Inflammatory macrophage treated with lipopolysaccharide for 4 hours (primary cell): ENCODE data around the gene TFDP1.

Source experiments
- DNase-seq: peaks from one replicate; pipeline ENCODE4 v3.0.0-alpha.2; 2020

TFDP1 gene, protein sequence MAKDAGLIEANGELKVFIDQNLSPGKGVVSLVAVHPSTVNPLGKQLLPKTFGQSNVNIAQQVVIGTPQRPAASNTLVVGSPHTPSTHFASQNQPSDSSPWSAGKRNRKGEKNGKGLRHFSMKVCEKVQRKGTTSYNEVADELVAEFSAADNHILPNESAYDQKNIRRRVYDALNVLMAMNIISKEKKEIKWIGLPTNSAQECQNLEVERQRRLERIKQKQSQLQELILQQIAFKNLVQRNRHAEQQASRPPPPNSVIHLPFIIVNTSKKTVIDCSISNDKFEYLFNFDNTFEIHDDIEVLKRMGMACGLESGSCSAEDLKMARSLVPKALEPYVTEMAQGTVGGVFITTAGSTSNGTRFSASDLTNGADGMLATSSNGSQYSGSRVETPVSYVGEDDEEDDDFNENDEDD

DNA sequence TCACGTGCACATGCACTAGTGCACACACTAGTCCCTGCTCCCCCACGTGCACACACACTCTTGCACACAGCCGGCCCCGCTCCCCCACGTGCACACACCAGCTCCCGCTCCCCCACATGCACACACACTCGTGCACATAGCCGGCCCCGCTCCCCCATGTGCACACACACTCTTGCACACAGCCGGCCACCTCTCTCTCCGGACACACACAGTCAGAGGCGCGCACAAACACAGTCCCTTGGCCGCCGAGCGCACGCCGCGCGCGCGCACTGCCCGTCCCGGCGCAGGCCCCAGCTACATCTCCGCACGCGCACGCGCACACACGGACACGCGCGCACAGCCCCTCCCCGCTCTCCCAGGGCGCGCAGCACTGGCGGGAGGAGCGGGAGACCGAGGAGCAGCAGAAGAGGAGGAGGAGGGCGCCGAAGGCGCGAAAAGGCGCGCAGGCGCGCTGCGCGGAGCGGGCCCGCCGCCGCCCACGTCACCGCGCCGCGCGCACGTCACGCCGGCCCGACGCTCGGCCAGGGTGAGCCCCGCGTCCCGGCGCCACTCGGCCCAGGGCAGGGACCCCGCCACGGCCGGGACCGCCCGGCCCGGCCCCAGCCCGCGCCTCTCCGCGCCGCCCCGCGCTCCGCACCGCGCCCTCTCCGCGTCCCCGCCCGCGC, at the start of gene TFDP1:
TFDP1 (plus strand) TSS at position 549 of the 665 bp plus-strand sequence. CDS start 1,085 bp downstream, outside the sequence.
- DNase-seq = peak; percentile 64

DNA sequence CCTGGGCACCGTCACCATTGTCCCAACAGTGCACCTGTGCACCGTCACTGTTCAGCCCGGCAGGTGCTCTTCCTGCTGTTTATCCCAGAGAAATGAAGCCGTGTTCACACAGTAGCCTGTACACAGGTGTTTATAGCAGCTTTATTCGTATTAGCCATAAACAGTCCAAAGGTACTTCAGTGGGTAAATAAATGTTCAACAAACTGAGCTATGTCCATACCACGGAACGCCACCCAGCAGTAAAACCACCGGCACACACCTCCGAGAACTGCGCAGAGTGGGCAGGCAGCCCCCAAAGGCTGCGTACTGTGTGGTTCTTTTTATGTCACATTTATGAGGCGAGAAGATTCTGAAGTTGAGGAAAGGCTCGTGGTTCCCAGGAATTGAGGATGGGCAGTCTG, 49.2 kb upstream of the TFDP1 start:
- DNase-seq = no peak

DNA sequence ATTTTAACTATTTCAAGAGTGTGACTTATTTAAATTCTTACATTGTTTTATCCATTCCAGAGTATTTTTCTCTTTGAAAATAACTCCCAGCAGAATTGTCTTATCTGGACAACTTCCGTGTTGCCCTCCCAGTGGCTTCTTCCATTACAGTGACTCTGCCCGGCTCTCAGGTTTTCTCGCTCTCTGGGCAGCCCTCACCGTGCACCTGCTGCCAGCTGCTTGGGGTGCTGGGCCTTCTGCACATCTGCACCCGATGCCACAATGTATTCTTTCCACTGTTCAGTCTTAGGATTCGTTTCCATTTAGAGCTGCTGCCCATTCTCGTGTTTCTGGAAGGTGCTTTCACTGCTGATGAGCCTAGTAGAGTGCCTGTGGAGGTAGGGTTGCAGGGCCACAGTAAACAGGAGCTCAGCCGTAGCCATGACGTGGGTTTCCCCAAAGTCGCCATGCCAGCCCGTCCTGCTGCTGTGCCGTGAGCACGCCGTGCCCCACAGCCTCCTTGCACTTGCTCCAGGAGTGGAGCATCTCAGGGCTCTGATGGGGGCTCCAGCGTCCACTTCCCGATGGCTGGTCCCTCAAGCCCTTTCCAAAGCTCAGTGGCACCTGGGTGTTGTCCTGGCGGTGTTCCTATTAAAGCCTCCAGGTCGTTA, 48.0 kb upstream of the TFDP1 start:
- no peak for DNase-seq

DNA sequence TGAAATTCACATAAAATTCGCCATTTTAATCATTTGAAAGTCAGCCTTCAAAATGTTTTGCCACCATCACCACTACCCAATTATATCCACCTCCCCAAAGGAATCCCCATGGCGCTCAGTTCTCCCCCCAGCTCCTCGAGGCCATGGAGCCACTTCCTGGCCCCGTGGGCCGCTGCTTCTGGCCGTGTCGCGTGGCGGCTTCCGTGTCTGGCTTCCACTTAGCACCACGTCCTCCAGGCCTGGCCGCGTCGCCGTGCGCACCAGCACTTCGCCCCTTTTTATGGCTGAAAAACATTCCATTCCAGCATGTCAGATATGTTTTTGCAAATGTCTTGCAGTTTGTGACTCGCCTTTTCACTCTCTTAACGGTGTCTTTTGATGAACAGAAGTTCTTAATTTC, 47.3 kb upstream of the TFDP1 start:
- no peak for DNase-seq

DNA sequence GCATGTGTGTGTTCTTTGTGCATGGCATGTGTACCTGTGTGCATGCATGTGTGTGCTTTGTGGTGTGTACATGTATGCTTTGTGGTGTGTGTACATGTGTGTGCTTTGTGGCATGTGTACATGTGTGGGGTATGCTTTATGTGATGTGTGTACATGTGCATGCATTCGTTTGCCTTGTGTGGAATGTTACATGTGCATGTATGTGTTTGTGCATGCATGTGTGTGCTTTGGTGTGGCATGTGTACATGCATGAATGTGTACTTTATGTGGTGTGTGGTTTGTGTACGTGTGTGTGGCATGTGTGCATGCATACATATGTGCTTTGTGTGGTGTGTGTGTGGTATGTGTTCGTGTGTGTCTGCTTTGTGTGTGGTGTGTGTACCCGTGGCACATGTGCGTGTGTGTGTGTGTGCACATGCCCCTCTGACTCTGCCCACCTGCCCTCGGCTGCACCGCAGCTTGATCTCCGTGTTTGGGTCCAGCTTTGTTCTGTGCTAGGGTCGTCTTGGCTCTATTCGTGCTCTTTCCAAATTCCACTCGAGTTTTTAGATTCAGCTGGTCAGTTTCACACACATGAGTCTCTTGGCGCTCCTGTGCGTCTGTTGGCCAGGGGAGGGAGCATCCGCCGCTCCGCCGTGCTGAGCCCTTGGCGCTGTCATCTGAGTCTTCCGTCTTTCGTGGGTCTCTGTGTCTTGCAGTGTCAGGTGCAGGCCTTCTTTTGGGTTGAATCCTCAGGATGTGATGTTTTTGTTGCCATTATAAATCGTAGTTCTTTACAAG, 46.5 kb upstream of the TFDP1 start:
- no peak for DNase-seq

DNA sequence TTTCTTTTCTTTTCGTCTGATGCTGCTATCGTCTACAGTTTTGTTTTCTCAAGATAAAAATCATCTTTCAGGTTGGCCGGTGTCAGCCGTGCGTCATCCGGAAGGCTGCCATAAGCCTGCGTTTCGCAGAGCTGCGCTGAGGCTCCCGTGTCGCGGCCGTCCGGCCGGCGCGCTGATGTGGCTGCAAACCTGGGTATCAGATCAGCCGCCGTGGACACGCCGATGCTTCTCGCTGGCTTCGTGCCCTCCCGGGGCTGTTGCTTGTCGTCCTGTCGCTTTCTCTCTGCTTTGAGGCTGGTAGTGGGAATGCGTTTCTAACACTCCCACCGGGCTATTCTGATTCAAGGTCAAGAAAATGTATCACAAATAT, 45.9 kb upstream of the TFDP1 start:
- DNase-seq = no peak

DNA sequence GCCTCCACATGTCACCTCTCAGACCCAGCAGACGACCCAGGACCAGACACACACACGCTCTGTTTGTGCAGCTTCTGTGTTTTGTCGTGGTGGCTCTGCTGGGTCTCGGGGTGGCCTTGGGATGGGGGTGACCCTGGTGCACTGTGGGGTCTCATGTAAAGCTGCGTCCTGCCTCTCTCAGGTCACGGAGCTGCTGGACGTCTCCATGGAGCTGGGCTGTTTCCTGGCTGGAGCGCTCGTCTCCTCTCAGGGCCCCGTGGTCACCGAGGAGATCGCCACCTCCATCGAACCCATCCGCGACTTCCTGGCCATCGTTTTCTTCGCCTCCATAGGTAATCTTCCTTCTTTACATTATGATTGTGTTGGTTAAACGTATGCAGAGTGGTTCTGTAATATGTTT, 45.4 kb upstream of the TFDP1 start:
- no peak for DNase-seq

DNA sequence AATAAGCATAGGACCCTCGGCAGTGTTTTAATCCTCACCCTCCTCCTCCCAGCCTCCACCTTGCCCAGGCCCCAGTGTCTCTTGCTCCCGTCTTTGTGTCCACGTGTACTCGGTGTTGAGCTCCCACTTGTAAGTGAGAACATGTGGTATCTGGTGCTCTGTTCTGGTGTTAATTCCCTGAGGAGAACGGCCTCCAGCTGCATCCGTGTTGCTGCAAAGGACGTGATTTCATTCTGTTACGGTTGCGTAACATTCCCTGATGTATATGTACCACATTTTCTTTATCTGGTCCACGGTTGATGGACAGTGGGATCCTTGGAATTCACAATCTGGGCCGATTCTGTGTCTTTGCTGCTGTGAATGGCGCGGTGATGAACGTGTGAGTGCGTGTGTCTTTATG, 44.7 kb upstream of the TFDP1 start:
- no peak for DNase-seq

DNA sequence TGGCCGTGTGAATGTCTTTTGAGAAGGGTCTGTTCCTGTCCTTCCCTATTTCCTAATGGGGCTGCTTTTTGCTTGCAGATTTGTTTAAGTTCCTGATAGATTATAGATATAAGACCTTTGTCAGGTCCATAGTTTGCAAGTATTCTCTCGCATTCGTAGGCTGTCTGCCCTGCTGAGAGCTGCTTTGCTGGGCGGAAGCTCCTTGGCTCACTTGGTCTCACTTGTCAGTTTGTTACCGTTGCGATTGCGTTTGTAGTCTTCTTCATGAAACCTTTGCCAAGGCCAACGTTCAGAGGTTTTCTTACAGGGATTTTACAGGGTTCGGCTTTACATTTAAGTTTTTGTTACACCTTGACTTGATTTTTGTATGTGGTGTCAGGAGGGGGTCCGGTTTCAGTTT, 44.0 kb upstream of the TFDP1 start:
- no peak for DNase-seq

DNA sequence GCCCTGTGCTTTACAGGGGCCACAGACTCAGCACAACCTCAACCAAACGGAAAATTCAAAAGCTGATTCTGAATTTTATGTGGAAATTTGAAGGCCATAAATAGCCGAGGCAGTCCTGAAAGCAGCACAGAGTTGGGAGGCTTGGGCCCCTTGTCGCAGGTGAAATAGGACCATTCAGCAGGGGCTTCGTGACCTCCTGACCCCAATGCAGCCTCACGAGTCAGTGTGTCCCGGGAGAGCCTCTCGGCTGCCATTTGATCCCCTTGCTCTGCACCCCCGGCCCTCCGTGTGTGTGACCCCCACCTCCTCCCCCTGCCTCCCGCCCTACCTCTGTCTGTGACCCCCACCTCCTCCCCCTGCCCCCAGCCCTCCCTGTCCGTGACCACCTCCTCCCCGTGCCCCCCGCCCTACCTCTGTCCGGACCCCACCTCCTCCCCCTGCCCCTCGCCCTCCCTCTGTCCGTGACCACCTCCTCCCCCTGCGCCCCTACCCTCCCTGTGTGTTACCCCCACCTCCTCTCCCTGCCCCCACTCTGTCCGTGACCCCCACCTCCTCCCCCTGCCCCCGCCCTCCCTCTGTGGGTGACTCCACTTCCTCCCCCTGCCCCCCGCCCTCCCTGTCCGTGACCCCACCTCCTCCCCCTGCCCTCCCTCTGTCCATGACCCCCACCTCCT, 41.7 kb upstream of the TFDP1 start:
- DNase-seq = no peak

DNA sequence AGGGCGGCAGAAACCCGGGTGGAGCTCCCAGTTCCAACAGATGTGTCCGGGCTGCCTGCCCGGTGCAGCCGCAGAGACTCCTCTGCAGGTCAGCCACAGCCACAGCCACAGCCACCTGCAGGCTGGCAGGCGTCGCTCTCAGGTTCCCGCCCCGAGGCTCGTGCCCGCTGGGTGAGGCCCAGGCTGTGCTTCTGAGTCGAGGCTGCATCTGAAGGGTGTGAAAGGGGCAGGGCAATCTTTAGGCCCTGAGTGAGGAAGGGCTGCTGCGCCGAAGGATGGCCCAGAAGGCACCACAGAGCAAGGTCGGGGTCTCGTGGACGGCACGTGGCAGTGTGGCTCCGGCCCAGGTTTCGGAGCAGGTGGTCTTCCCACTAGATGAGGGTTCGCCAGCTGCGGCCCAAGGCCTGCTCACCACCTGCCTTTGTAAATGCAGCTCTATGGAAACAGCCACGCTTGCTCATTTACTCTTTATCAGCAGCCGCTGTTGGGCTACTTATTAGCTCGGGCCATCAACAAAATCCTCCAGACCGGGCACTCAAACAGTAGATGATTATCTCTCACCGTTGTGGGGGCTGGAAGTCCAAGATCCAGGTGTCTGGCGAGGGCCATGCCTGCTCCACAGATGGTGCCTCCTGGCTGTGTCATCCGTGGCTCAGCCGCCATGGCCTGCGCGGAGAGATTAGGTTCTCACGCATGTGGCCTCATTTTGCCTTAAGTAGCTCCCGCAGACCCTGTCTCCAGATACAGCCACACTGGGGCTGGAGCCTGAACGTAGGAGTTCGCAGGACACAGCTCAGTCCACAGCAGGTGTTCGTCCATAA, 40.3 kb upstream of the TFDP1 start:
- DNase-seq = no peak

DNA sequence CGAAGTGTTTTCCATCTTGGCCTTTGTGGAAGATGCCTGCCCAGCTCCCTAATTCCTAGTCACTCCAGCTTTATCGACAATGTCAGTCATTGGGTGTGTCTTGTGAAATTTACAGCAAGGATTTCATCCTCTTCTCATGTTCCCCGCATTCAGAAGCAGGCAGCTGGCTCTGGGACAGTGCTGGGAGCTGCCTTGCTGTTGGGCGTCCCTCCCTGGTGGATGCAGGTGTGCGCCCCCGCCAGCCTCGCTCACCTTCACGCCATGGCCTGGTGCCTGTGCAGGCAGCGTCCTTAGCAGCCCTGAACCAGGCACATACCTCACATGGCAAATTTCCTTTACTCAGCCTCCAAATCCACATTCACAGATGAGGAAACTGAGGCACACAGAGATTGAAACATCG, 39.7 kb upstream of the TFDP1 start:
- no peak for DNase-seq

DNA sequence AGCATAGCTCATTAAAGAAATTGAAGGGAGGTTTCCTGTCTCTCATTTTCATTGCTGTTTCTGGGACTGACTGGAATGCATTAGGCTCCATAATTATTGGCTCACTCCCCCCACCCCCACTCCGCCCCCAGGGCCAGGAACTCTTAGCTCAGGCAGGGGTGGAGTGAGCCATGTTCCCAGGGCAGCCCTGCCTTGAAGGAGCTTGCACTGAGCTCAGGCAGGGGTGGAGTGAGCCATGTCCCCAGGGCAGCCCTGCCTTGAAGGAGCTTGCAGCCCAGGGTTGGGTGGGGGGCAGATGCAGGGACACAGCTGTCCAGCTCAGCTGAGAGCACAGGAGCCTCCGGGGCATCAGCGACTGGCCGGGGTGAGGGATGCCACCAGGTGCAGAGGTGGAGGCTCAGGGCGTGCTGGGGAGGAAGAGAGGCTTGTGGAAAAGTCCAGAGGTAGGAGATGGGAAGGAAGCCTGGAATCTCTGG, 39.1 kb upstream of the TFDP1 start:
- DNase-seq = no peak

DNA sequence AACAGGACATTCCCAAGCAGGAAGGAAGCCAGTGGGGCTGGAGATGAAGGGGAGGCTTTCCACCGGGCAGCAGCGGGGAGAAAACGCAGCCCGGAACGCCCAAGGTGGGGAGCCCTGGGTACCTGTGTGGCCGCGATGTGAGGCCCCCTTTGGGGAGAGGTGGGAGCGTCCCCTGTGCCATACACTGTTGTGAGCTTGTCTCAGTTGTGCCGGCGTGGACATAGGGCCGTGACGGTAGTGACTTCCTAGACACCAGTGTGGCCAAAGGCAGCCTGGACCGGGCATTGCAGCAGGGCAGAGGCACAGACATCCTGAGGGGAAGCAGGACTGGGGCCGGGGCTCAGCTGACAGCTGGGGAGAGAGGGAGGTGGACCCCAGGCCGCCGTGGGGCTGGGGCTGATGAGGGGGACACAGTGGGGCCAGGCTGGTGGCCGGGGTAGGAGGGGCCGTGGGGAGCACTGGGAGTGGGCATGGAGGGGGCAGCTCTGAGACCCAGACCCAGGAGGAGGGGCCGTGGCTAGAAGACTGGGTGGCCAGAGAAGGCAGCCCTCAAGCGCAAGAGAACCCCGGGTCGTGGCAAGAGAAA, 38.5 kb upstream of the TFDP1 start:
- DNase-seq = no peak

DNA sequence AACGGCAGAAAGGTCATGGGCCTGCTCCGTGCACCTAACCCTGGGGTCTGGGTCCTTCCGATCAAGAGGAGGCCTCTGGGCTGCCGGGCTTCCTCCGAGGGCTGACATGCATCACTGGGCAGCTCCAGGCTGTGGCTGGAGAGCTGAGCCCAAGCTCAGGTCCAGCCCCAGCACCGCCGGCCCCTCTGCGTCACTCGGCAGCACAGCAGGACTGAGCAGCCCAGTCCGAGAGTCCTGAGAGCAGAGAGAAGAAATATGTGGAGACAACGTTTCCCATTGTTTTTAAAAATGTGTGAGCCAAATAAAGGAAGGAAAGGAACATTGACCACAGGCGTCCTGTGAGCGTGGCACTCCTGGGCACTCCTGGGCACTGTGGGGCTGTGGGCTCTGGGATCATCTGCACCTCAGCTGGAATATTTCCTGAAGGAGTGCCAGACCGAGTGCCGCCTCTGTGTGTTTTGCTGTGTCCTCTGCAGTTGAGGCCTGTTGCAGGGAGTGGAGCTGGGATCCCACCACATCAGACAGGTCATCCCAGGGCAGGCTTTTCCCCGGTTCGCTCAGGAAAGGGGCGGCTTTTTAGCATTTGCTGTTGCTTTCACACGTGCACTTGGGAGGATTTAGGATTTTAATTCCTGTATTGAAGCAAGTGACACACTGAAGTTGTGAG, 37.8 kb upstream of the TFDP1 start:
- DNase-seq = no peak

DNA sequence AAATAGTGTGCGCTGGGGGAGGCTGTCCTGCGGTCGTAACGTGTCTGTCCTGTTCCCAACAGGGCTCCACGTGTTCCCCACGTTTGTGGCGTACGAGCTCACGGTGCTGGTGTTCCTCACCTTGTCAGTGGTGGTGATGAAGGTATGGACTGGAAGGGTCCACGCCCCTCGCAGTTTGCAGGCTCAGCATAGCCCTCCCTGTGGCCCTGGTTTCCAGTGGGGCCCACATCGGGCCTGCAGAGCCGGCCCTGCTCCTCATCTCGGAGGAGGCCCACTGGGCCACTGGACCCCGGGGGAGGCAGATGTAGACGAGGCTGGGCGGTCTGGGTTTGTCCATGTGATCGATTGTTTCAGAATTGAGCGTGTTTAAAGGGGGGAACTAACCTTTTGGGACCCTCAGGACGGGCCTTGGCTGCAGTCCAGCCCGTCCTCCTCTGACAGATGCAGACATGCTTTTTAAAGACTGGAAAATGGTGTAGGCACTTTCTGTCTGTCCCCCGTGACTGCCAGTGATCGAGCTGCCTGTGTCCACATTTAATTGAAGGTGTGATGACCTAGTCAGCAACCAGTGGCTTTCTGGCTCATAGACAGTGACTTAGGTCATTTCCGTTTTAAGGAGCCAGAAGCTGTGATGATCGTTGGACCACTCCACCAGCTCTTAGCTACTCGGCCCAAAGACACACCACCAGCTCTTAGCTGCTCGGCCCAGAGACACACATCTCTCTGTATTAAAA, 37.1 kb upstream of the TFDP1 start:
- no peak for DNase-seq

DNA sequence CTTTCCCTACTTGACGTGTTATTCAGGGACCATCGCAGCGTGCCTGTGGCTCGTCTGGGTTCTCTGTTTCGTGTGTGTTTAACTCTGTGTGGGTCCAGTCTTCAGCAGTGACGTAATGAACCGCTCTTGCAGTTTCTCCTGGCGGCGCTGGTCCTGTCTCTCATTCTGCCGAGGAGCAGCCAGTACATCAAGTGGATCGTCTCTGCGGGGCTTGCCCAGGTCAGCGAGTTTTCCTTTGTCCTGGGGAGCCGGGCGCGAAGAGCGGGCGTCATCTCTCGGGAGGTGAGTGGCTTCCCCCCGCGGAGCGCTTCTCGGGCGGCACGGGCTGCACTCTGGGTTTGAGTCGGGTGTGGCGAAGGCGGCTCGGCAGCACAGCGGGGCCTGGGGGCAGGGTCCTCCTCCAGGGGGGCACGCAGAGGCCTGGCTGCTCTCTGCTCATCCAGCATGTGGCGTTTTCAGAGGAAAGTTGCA, 36.3 kb upstream of the TFDP1 start:
- DNase-seq = no peak

DNA sequence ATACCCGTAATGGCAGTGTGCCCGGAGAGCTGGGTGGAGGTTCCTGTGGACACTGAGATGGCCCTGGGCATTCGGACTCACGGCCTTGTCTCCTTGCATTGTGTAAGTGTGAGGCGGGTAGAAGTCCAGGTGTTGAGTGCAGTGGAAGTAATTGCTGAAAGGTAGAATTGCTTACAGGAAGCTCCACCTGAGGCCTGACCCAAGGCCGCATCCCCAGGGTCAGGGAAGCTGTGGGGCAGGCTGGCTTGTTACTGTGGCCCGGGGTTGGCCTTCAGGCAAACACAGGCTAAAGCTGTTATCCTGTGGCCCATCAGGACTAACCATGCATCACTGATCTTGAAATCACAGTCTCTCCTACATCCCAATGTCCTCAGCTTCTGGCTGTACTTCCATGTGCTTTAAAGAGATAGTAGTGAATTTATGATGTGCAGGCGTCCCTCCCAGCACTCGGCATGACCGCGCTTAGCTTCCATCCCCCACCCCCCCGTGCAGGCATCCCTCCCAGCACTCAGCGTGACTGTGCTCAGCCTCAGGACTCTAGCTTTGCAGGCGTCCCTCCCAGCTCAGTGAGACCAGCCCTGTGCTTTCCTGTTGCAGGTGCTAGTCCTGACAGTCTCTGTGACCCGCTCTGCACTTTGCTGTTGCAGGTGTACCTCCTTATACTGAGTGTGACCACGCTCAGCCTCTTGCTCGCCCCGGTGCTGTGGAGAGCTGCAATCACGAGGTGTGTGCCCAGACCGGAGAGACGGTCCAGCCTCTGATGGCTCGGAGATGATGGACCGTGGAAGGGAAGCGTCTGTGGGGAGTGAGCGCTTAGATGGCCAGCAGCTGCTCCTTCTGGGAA, 35.6 kb upstream of the TFDP1 start:
- no peak for DNase-seq

DNA sequence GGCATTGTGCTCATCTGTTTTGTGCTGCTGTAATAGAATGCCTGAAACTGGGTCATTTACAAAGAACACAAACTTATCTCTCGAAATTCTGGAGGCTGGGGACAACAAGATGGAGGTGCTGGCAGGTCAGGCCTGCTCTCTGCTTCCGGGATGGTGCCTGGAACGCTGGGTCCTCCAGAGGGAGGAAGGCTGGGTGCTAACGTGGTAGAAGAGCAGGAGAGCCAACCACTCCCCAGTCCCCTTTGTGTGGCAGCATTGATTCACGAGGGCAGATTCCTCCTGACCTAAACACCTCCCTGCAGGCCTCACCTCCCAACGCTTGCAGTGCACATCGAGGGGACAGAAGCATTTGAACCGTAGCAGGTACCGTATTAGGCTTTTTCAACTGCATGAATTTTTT, 34.1 kb upstream of the TFDP1 start:
- DNase-seq = no peak
